ENCODE measurements around the gene ZBTB44.
"Not testable (repeated sequence)": the region's sequence is repeated elsewhere in the genome, so short reads cannot be mapped to it uniquely, and the experiment has no call there.

The ZBTB44 gene

GRCh38 chr11:130313383-130314183 is 1.1 kb downstream of the ZBTB44 start:
- peak overlapping the region; percentile 77 for H3K4me3 ChIP-seq (ENCODE audit: low read depth, low read length)

DNA sequence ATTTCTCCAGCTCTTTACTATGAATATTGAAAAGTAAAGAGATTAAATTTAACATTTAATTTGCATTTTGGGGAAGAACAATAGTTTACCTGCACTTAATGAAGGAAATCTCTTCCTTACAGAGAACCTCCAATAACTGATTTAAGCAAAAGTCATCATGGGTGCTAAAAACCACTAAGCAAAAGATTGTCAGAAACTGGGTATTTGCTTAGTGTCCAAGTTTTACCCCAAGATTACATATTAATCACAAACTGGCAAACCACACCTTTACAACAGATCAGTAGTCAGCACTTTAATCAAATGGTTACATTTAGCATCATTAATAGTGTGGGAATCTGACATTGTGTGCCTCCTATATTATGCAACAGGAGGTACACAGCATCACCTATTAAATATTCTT is 2.7 kb downstream of the ZBTB44 start:
- no peak overlapping the region for H3K4me3 ChIP-seq (ENCODE audit: low read depth, low read length)

GRCh38 chr11:130310622-130311021 is 4.1 kb downstream of the ZBTB44 start:
- no peak overlapping the region for H3K4me3 ChIP-seq (ENCODE audit: low read depth, low read length)

DNA sequence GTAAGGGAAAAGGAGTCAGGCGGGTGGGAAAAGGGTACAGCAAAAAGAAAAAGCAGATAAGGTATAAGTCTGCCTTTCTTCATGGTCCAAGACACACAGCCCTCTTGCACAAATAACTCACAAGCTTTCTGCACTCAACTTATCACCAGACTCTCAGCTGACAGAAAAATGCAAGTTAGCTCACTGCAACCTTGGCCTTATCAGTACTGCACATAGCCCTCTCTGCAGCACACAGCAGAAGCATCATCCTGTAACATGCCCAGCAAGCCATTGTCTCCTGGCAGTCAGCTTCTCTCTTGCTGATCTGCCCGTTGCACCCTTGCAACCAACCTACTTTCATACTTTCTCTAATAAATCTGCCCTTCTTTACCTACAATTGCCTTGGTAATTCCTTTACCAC is 5.8 kb downstream of the ZBTB44 start:
- no peak overlapping the region for H3K4me3 ChIP-seq (ENCODE audit: low read depth, low read length)

DNA sequence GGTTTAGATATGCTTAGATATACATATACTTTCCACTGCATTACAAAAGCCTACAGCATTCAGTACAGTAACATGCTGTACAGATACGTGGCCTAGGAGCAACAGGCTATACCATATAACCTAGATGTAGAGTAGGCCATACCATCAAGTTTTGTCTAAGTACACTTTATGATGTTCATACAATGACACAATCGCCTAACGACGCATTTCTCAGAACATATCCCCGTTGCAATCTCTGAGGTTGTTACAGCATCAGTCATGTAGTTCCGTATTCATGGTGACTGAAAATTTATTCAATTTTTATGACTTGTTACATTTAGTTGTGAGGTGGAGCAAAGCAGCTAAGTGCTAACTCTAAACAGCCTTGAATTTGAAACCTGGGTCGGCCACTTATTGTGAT is 6.7 kb downstream of the ZBTB44 start:
- H3K4me3 ChIP-seq (ENCODE audit: low read depth, low read length) = no peak overlapping the region

- no peak overlapping the region for H3K4me3 ChIP-seq (ENCODE audit: low read depth, low read length)
Observed at GRCh38 chr11:130304651-130305050, 10.1 kb downstream of the ZBTB44 start.

DNA sequence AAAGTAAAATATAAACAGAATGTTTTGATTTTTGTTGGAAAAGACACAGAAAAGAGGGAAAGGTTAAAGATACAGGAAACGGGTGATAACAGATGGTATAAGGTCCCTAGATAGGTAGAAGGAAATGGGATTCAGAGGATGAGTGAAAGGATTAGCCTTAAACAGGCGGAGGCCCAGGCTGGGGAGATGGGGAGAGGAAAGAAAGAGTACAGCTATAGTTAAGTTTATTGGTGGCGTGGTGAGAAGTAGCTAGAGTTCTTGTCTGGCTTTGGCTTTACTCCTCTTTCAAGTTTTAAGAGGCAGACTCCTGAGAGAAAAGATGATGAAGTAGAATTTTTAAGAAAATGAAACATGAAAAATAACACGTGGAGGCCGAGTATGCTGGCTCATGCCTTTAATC is 13.7 kb downstream of the ZBTB44 start:
- no peak overlapping the region for H3K4me3 ChIP-seq (ENCODE audit: low read depth, low read length)

GRCh38 chr11:130300567-130300966 is 14.2 kb downstream of the ZBTB44 start:
- no peak overlapping the region for H3K4me3 ChIP-seq (ENCODE audit: low read depth, low read length)

DNA sequence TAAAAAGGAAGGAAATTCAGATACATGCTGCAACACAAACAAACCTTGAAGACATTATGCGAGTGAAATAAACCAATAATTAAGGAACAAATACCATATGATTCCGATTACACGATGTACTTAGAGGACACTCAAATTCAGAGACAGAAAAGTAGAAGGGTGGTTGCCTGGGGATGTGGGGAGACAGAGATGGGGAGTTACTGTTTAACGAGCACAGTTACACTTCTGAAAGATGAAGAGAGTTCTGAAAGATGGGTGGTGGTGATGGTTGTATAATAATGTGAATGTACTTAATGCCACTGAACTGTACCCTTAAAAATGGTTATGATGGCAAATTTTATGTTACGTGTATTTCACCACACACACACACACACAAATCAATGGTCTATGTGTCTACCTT is 14.7 kb downstream of the ZBTB44 start:
- H3K4me3 ChIP-seq (ENCODE audit: low read depth, low read length) = no peak overlapping the region

- H3K4me3 ChIP-seq (ENCODE audit: low read depth, low read length) = no peak overlapping the region
Observed at GRCh38 chr11:130295657-130296056, 19.1 kb downstream of the ZBTB44 start.

GRCh38 chr11:130282111-130282510 is 32.6 kb downstream of the ZBTB44 start:
- H3K4me3 ChIP-seq (ENCODE audit: low read depth, low read length) = no peak overlapping the region

DNA sequence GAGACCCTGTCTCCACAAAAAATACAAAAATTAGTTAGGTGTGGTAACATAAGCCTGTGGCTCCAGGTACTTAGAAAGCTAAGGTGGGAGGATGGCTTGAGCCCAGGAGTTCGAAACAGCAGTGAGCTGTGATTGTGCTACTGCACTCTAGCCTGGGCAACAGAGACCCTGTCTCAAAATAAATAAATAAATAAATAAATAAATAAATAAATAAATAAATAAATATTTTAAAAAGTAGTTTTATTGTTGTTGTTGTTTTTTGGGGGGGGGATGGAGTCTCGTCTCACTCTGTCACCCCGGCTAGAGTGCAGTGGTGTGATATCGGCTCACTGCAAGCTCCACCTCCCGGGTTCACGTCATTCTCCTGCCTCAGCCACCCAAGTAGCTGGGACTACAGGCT is 33.4 kb downstream of the ZBTB44 start:
- not testable (repeated sequence) for H3K4me3 ChIP-seq (ENCODE audit: low read depth, low read length)

DNA sequence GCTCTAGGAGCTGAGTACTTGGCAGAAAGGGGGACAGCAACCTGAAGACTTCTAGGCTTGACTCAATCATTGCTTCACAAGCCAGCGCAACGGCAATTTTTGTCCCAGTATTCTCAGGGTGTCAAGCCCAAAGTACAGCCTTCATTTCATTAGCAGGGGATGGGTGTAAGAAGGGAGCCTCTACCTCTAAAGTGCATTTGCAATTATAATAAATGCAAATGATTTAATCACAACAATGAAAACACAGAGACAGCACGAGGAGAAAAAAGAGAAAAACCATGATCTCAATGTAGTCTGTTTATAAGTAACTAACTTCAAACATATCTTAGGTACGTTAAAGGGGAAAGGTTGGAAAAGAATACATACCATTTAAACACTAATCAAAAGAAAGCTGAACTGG is 34.7 kb downstream of the ZBTB44 start:
- no peak overlapping the region for H3K4me3 ChIP-seq (ENCODE audit: low read depth, low read length)

GRCh38 chr11:130278745-130279144 is 36.0 kb downstream of the ZBTB44 start:
- H3K4me3 ChIP-seq (ENCODE audit: low read depth, low read length) = no peak overlapping the region

DNA sequence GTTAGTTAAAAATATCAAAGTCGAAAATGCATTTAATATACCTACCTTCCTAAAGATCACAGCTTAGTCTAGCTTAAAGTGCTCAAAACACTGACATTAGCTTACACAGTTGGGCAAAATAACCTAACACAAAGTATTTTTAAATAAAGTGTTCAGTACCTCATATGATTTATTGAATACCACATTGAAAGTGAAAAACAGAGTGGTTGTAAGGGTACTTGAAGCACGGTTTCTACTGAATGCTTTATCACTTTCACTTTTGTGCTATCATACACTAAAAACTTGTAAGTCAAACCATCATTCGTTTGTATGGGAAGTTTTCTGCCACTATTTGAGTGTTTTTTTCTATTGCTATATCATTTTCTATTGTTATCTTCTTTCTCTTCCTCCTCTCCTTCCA is 36.6 kb downstream of the ZBTB44 start:
- no peak overlapping the region for H3K4me3 ChIP-seq (ENCODE audit: low read depth, low read length)

DNA sequence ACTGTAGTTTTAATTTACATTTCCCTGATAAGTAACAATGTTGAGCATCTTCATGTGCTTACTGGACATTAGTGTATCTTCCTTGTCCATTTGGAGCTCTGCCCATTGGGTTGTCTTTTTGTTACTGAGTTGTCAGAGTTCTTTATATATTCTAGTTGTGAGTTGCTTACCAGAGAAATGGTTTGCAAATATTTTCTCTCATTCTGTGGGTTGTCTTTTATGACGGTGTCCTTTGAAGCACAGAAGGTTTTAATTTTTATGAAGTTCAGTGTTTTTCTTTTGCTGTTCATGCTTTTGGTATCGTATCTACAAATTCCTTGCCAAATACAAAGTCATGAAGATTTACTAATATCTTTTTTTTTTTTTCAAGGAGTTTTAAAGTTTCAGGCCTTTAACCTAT is 42.4 kb downstream of the ZBTB44 start:
- H3K4me3 ChIP-seq (ENCODE audit: low read depth, low read length) = no peak overlapping the region

DNA sequence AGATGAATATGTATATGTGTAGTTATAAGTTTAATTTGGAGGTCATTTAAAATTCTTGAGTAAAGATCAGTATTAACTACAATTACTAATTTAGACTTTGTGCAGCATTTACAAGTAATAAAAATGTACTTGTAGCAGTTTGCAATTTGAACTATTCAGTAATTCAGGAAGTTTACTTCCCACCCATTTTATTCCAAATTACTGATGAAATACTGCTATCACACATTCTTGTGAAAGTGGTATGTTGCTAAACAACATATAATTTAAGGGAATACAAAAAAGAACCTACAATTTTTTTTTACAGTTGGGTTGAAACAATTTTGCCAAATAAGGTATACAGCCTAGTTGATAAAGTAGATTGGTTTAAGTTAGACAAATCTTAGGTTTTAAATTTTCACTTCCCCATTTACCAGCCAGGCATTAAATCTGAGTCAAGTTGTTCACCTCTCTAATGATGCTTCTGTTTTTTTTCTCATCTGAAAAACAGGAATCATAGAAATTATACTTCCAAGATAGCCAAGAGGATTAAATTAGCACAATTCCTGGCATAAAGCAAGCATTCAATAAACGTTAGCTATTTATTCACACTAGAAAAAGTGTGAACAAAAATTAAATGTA is 45.3 kb downstream of the ZBTB44 start:
- H3K4me3 ChIP-seq (ENCODE audit: low read depth, low read length) = no peak overlapping the region

- no peak overlapping the region for H3K4me3 ChIP-seq (ENCODE audit: low read depth, low read length)
Observed at GRCh38 chr11:130263351-130263750, 51.4 kb downstream of the ZBTB44 start.

DNA sequence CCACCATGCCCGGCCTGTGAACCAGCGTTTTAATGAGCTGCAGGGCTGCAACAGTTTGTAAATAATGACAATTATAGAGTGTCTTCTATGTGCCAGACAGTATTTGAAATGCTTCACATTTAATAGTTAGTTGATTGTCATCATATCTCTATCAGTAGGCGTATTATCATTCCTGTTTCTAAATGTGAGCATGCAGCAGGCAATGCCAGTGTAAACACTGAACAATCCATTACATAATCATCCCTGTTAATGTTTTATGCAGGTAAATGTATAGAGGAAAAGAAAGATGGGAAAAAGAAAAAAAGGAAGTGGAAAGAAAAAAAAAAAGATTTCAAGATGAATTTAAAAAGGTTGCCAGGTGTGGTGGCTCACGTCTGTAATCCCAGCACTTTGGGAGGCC is 52.3 kb downstream of the ZBTB44 start:
- no peak overlapping the region for H3K4me3 ChIP-seq (ENCODE audit: low read depth, low read length)

DNA sequence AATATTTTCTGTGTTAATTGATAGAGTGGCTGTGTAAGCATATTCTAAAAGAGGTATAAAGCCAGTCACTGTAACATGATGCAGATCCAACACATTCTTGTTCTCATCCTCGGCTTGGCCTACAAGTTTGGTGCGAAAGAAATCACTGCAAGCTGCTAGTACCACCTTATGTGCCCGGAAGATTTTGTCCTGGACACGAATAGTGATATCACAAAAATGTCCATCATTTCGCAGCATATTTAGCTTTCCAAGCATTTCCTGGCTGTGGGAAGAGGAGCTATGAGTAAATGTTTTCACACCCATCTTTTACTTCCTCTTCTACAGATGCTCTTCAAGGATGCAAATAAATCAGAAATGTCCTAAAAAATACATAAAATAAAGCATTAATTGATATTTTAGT is 53.1 kb downstream of the ZBTB44 start:
- no peak overlapping the region for H3K4me3 ChIP-seq (ENCODE audit: low read depth, low read length)

DNA sequence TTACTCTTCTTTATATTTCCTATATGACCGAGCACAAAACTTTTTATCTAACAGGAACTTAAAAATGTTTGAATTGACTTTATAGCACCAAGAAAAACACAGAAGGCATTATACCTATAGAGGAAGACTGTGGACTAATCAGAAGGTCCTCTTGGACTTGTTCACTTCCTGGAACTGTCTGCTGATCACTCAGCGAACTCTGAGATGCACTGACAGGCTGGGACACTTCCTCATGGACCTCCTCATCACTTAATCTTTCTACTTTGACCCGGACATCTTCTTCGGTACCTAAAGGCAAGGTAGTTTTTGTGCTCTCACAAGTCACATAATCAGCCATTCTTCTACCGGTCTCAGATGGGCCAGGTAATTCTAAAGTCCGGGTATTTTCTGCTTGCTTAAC is 54.0 kb downstream of the ZBTB44 start:
- no peak overlapping the region for H3K4me3 ChIP-seq (ENCODE audit: low read depth, low read length)

- H3K4me3 ChIP-seq (ENCODE audit: low read depth, low read length) = no peak overlapping the region
Observed at GRCh38 chr11:130260080-130260627, 54.6 kb downstream of the ZBTB44 start.
